K562 (cell line): ENCODE data around the gene FBXL2. TPM values are rescaled to one million over a fixed set of nuclear protein-coding genes. Genes with fewer than 3 reads are reported as not detected.

Experiments used
- ARID1B ChIP-seq: fragments of 450-650 bp; IDR thresholded peaks from 2 replicates; pipeline ENCODE4 v1.6.1; 2016; ENCODE audit warnings: antibody characterized with exemption, mild to moderate bottlenecking, inconsistent platforms
- ATF3 ChIP-seq, 2 experiments: fragments of 450-650 bp in 1 of 2; sonication (generic) in 1 of 2; formaldehyde crosslinking in 1 of 2; IDR thresholded peaks in 1 of 2; conservative IDR thresholded peaks in 1 of 2; 2 replicates each; pipeline versions ENCODE4 v1.6.1 to v1.8.1; 2016 to 2023; ENCODE audit warnings: mild to moderate bottlenecking in 2 of 2, moderate library complexity in 2 of 2, inconsistent platforms in 1 of 2, missing genetic modification reagents in 1 of 2
- BCOR ChIP-seq: fragments of 450-650 bp; IDR thresholded peaks from 2 replicates; pipeline ENCODE4 v1.6.1; 2016
- CBFA2T3 ChIP-seq: fragments of 450-650 bp; IDR thresholded peaks from 2 replicates; pipeline ENCODE4 v1.6.1; 2017
- COPS2 ChIP-seq: fragments of 450-650 bp; conservative IDR thresholded peaks from 2 replicates; pipeline ENCODE4 v1.6.1; 2016; ENCODE audit warnings: mild to moderate bottlenecking, moderate library complexity
- CSDE1 ChIP-seq, 2 experiments: fragments of 450-650 bp; IDR thresholded peaks; 2 replicates each; pipeline ENCODE4 v1.6.1; 2016; ENCODE audit warnings: mild to moderate bottlenecking in 1 of 2
- DPF2 ChIP-seq: fragments of 450-650 bp; IDR thresholded peaks from 2 replicates; pipeline ENCODE4 v1.6.1; 2016
- ELK1 ChIP-seq: sonication (generic); formaldehyde crosslinking; IDR thresholded peaks from 2 replicates; pipeline ENCODE4 v1.8.1; 2022; ENCODE audit warnings: missing genetic modification reagents
- ETV6 ChIP-seq, 3 experiments: fragments of 150-350 bp in 1 of 3; sonication (generic) in 1 of 3; formaldehyde crosslinking in 1 of 3; IDR thresholded peaks; 2 replicates each; pipeline versions ENCODE4 v1.6.1 to v1.8.0; 2014 to 2022; ENCODE audit warnings: borderline replicate concordance in 2 of 3, low read depth in 2 of 3, antibody characterized with exemption in 1 of 3, low read length in 1 of 3, mild to moderate bottlenecking in 1 of 3, missing genetic modification reagents in 1 of 3
- FOSL1 ChIP-seq: fragments of 200-800 bp; sonication (Bioruptor generic); conservative IDR thresholded peaks from 2 replicates; pipeline ENCODE4 v1.6.1; 2016; ENCODE audit warnings: missing genetic modification characterization, missing compliant biosample characterization
- FOXK1 ChIP-seq: sonication (generic); formaldehyde crosslinking; IDR thresholded peaks from 2 replicates; pipeline ENCODE4 v1.8.0; 2022; ENCODE audit warnings: missing genetic modification reagents, mild to moderate bottlenecking, borderline replicate concordance
- KAT2B ChIP-seq: IDR thresholded peaks from one replicate; pipeline ENCODE4 v1.6.1; 2012; ENCODE audit warnings: low read depth, mild to moderate bottlenecking, control low read depth, inconsistent platforms, low read length, moderate library complexity
- KAT8 ChIP-seq: fragments of 450-650 bp; IDR thresholded peaks from 2 replicates; pipeline ENCODE4 v1.6.1; 2016; ENCODE audit warnings: low read depth, mild to moderate bottlenecking
- KLF13 ChIP-seq: fragments of 450-650 bp; IDR thresholded peaks from 2 replicates; pipeline ENCODE4 v1.6.1; 2016; ENCODE audit warnings: missing genetic modification characterization, low read depth, mild to moderate bottlenecking, missing compliant biosample characterization, moderate library complexity, borderline replicate concordance
- MCM5 ChIP-seq: fragments of 450-650 bp; IDR thresholded peaks from 2 replicates; pipeline ENCODE4 v1.6.1; 2016; ENCODE audit warnings: low read depth
- MEIS2 ChIP-seq: fragments of 450-650 bp; IDR thresholded peaks from 2 replicates; pipeline ENCODE4 v1.6.1; 2014; ENCODE audit warnings: mild to moderate bottlenecking; ENCODE audit not compliant: partially characterized antibody
- MTA2 ChIP-seq: fragments of 450-650 bp; IDR thresholded peaks from 2 replicates; pipeline ENCODE4 v1.6.1; 2016; ENCODE audit warnings: low read depth
- MXD1 ChIP-seq: fragments of 250-450 bp; sonication (Bioruptor Pico); IDR thresholded peaks from 2 replicates; pipeline ENCODE4 v1.8.0; 2021; ENCODE audit warnings: borderline replicate concordance, mild to moderate bottlenecking, moderate library complexity; ENCODE audit not compliant: poor library complexity, severe bottlenecking
- PCBP2 ChIP-seq: fragments of 200-400 bp; formaldehyde crosslinking; IDR thresholded peaks from 2 replicates; pipeline ENCODE4 v1.6.1; 2018; ENCODE audit warnings: low read length, low read depth, mild to moderate bottlenecking, moderate library complexity; ENCODE audit not compliant: poor library complexity, severe bottlenecking
- PHB2 ChIP-seq: fragments of 450-650 bp; IDR thresholded peaks from 2 replicates; pipeline ENCODE4 v1.6.1; 2017; ENCODE audit warnings: low read depth
- PKNOX1 ChIP-seq: fragments of 450-650 bp; IDR thresholded peaks from 2 replicates; pipeline ENCODE4 v1.6.1; 2016
- PTRF ChIP-seq: fragments of 450-650 bp; IDR thresholded peaks from 2 replicates; pipeline ENCODE4 v1.6.1; 2016; ENCODE audit warnings: mild to moderate bottlenecking, missing genetic modification characterization, missing compliant biosample characterization
- SMARCA4 ChIP-seq: fragments of 450-650 bp; IDR thresholded peaks from 2 replicates; pipeline ENCODE4 v1.6.1; 2016
- SMARCB1 ChIP-seq: IDR thresholded peaks from 2 replicates; pipeline ENCODE4 v1.6.1; 2011; ENCODE audit warnings: improper control_type of control experiment, low read depth; ENCODE audit not compliant: insufficient read length
- SRSF3 ChIP-seq: fragments of 200-400 bp; formaldehyde crosslinking; IDR thresholded peaks from 2 replicates; pipeline ENCODE4 v1.6.1; 2016; ENCODE audit warnings: mild to moderate bottlenecking, low read length, moderate library complexity; ENCODE audit not compliant: insufficient read depth
- STAT5A ChIP-seq: IDR thresholded peaks from 2 replicates; pipeline ENCODE4 v1.6.1; 2012; ENCODE audit warnings: low read length, inconsistent platforms, borderline replicate concordance
- ZNF175 ChIP-seq: fragments of 200-800 bp; sonication (Bioruptor generic); IDR thresholded peaks from 2 replicates; pipeline ENCODE4 v1.6.1; 2016; ENCODE audit warnings: low read depth, mild to moderate bottlenecking, missing genetic modification characterization, missing compliant biosample characterization
- ZNF24 ChIP-seq: fragments of 450-650 bp; IDR thresholded peaks from 2 replicates; pipeline ENCODE4 v1.6.1; 2016
- polyA plus RNA-seq, 8 experiments: library from polyadenylated mRNA; depleted of rRNA in 4 of 8; stranded (reverse) in 5 of 8; unstranded in 3 of 8; fragments of >200 nt; fragmentation: Nextera tagmentation in 2 of 8; fragmentation: Illumina TruSeq in 1 of 8; extraction: Ambion mirVana in 2 of 8; extraction: Trizol in 1 of 8; gene quantifications; 2 replicates each; pipeline versions ENCODE4 v1.2.1 to v1.2.3, GENCODE V29; 2011 to 2014; ENCODE audit warnings: inconsistent platforms in 1 of 8, missing spikeins in 1 of 8
- total RNA-seq, 7 experiments: library from RNA; depleted of rRNA in 6 of 7; stranded (reverse); fragments of >200 nt in 6 of 7; fragmentation: Illumina TruSeq in 2 of 7; extraction: Trizol in 2 of 7; gene quantifications; 2 replicates each; pipeline versions ENCODE4 v1.2.1 to v1.2.3, GENCODE V29; 2011 to 2021; ENCODE audit warnings: low replicate concordance in 1 of 7

FBXL2 gene
- total and polyA plus RNA-seq, 9 of the 15 experiments (the other 6 are each of a cell fraction or from before 2014, with no cell fraction given) = 1.3 to 6.9 (median 1.9) TPM

- TF ChIP-seq CBFA2T3 (peak; percentile 10; the same call in 1 of the 2 replicates), PTRF (no peak), SMARCA4 (peak; percentile 44; the same call in 1 of the 2 replicates), MEIS2 (peak; percentile 32), BCOR (no peak), FOSL1 (tag) (peak; percentile 18; the same call in 1 of the 2 replicates), ETV6 (IDR thresholded peaks at IDR 0.05; ENCODE audit: borderline replicate concordance in 1 of 2, low read depth in 2 of 2, low read length in 1 of 2) (no peak), ETV6 (CRISPR knock-in tag; IDR thresholded peaks at IDR 0.05; ENCODE audit: borderline replicate concordance) (no peak), ZNF24 (peak; percentile 30; the same call in 1 of the 2 replicates), KAT2B (no peak), ZNF175 (CRISPR knock-in tag) (no peak), SRSF3 (no peak), STAT5A (peak; percentile 43; the same call in 1 of the 2 replicates), KLF13 (tag) (no peak), PKNOX1 (peak; percentile 56; the same call in 1 of the 2 replicates), FOXK1 (CRISPR knock-in tag) (no peak), PHB2 (no peak), DPF2 (peak; percentile 26; the same call in 1 of the 2 replicates), ARID1B (peak; percentile 45), MXD1 (CRISPR knock-in tag) (no peak), MTA2 (0 out of 2 replicates have a peak, but pooled peaks have one; percentile 12), ATF3 (IDR thresholded peaks at IDR 0.05) (peak; percentile 37; the same call in 1 of the 2 replicates), ATF3 (CRISPR knock-in tag; conservative IDR thresholded peaks at IDR 0.05) (no peak), MCM5 (no peak), CSDE1 (IDR thresholded peaks at IDR 0.05) (no peak), SMARCB1 (no peak), KAT8 (no peak), COPS2 (no peak), ELK1 (CRISPR knock-in tag) (no peak), PCBP2 (no peak)
Measured at GRCh38 chr3:33355611-33356010, 78.4 kb downstream of the FBXL2 start (continued).
